Mononuclear cell (primary cell): ENCODE data around the gene NCK2. TPM values are rescaled to one million over a fixed set of nuclear protein-coding genes. Genes with fewer than 3 reads are reported as not detected.

Experiments used
- H3K27me3 ChIP-seq: 2 replicates; pipeline ENCODE4 v1.6.0; 2011; ENCODE audit warnings: low read length, control low read depth; ENCODE audit not compliant: insufficient read depth
- H3K4me1 ChIP-seq: 2 replicates; pipeline ENCODE4 v1.5.1; 2011; ENCODE audit warnings: mild to moderate bottlenecking, low read length, control low read depth; ENCODE audit not compliant: insufficient read depth
- H3K4me3 ChIP-seq: 2 replicates; pipeline ENCODE4 v1.5.1; 2011; ENCODE audit warnings: mild to moderate bottlenecking, low read length, moderate library complexity
- H3K9me3 ChIP-seq: 2 replicates; pipeline ENCODE4 v1.5.1; 2011; ENCODE audit warnings: low read depth, mild to moderate bottlenecking, control low read depth, low read length
- total RNA-seq: library from RNA; depleted of rRNA; stranded (reverse); fragments of >200 nt; gene quantifications from one replicate; pipeline ENCODE4 v1.2.3, GENCODE V29; 2012

Gene NCK2
- total RNA-seq, 1 donor = 82.7 TPM

DNA sequence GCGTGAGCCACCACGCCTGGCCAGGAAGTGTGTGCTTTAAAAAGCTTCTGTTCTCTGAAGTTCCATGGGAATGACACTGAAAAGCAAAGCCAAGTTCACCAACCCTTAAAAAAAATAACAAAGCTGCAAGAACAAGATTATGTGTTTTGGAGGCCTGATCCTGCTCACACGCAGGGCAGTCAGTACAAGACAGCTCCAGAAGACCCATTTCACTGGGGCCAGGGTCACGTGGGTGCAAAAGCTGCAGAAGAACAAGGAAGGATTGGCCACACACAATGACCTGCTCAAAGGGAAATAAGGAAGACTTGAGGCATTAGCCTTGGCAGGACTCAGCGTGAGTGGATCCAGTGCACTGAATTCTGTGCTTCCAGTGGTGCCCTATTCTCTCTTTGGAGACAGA is 187.9 kb downstream of the NCK2 start:
- Histone ChIP-seq H3K4me3 (no peak overlapping the region), H3K27me3 (no peaks in the 10 kb centered on the region), H3K9me3 (no peaks in the 10 kb centered on the region), H3K4me1 (peaks cover 41% of the 10 kb centered on the region)

- Histone ChIP-seq H3K27me3 (no peaks in the 10 kb centered on the region), H3K4me1 (peaks cover 27% of the 10 kb centered on the region), H3K9me3 (no peaks in the 10 kb centered on the region), H3K4me3 (no peak overlapping the region)
These were observed 189.2 kb downstream of the NCK2 start for GRCh38 chr2:105933906-105934305.

DNA sequence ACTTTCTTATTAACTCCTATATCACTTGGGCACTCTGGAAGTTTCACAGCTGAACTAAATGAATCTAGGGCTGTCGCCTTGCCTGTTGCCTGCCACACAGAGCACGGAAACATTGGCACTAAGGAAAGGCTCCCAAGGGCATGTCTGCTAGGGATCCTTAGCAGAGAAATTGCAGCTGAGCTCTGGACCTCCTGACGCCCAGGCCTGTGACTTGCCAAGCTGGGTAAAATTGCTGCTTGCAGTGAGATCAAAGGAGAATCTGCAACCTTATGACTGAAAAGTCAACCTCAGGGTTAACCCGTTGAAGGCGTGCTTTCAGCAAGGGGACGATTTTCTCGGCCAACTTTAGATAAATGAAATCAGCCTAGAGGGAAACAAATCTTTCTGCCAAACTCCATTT is 189.8 kb downstream of the NCK2 start:
- H3K9me3 ChIP-seq = no peaks in the 10 kb centered on the region
- H3K27me3 ChIP-seq = no peaks in the 10 kb centered on the region
- no peak overlapping the region for H3K4me3 ChIP-seq
- H3K4me1 ChIP-seq = peaks cover 22% of the 10 kb centered on the region

GRCh38 chr2:105935063-105935462 is 190.4 kb downstream of the NCK2 start:
- no peaks in the 10 kb centered on the region for H3K27me3 ChIP-seq
- H3K9me3 ChIP-seq = no peaks in the 10 kb centered on the region
- H3K4me3 ChIP-seq = no peak overlapping the region
- H3K4me1 ChIP-seq = peaks cover 19% of the 10 kb centered on the region

- Histone ChIP-seq H3K4me3 (no peak overlapping the region), H3K27me3 (no peaks in the 10 kb centered on the region), H3K9me3 (no peaks in the 10 kb centered on the region), H3K4me1 (peaks cover 12% of the 10 kb centered on the region)
These were observed 192.2 kb downstream of the NCK2 start for GRCh38 chr2:105936954-105937353.

DNA sequence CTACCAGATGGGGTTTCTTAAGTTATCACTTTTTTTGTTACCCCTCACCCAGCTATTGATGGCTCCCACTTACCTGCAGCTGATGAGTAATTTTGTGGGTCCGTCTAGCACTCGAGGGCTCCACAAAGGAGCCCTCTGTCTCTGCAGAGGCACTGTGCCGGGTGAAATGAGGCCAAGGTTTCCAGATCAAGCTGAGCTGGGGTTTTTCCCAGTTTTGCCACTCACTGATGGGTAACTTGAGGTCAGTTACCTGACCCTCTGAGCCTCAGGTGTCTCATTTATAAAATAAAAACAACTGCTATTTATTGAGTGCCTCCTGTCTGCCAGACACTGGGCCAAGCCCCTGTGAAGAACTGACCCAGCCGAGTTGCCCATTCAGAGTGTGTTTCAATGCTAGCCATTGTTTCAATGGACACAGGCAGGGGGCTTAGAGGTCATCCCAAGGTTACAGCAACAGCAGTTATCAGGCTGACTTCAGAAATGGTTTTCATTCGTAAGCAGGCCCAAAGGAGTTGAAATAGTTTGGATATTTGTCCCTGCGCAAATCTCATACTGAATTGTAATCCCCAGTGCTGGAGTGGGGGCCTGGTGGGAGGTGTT is 192.9 kb downstream of the NCK2 start:
- Histone ChIP-seq H3K4me1 (peaks cover 12% of the 10 kb centered on the region), H3K4me3 (no peak overlapping the region), H3K27me3 (no peaks in the 10 kb centered on the region), H3K9me3 (no peaks in the 10 kb centered on the region)
